Measurements from ENCODE around the gene ARMC10.

- TF ChIP-seq CTCF (IDR thresholded peaks at IDR 0.05) (no peak), POLR2A (IDR thresholded peaks at IDR 0.05) (no peak)
Measured at GRCh38 chr7:103116991-103117390, 42.1 kb downstream of the ARMC10 start.
